IMR-90 (cell line): ENCODE results near the gene ANKRD22. TPM values are rescaled to one million over a fixed set of nuclear protein-coding genes. Genes with fewer than 3 reads are reported as not detected.

Experiments
- ATAC-seq: fragments of 200-7000 bp; cut with Tn5 transposase; 2 replicates; pipeline ENCODE4 v1.9.1; 2020; ENCODE audit warnings: low read depth, mild to moderate bottlenecking, moderate library complexity
- BruUV-seq: library from RNA; stranded (reverse); fragments of 400-500 nt; replicated peaks from 2 replicates; lab custom pipeline; 2021; lab: Mats Ljungman, UMichigan
- CTCF ChIA-PET: fragments of 300-600 bp; formaldehyde crosslinking; extraction: SDS; loops from one replicate; lab custom pipeline; 2021; ENCODE audit warnings: antibody characterized with exemption; lab: Yijun Ruan, JAX
- POLR2A ChIA-PET: fragments of 300-600 bp; sonication (Branson Sonifier 250); formaldehyde crosslinking; loops from one replicate; lab custom pipeline; 2022; ENCODE audit warnings: antibody characterized with exemption; ENCODE audit not compliant: unreplicated experiment; lab: Charles Lee
- DNase-seq: peaks from one replicate; pipeline ENCODE4 v3.0.0; 2013
- H2AFZ ChIP-seq: replicated peaks from 2 replicates; pipeline ENCODE3; 2013; ENCODE audit warnings: low read length, mild to moderate bottlenecking; ENCODE audit not compliant: poor library complexity
- H2AK5ac ChIP-seq: 2 replicates; pipeline ENCODE4 v1.6.1; 2013; ENCODE audit warnings: low read depth, low read length, inconsistent platforms
- H2AK9ac ChIP-seq: replicated peaks from 2 replicates; pipeline ENCODE3; 2013; ENCODE audit warnings: mild to moderate bottlenecking, low read depth, low read length, moderate library complexity; ENCODE audit not compliant: poor library complexity
- H2BK120ac ChIP-seq: 2 replicates; pipeline ENCODE4 v1.6.1; 2013; ENCODE audit warnings: low read depth, low read length, inconsistent platforms
- H2BK15ac ChIP-seq: 3 replicates; pipeline ENCODE4 v1.6.1; 2013; ENCODE audit warnings: low read depth, low read length, inconsistent platforms
- H2BK20ac ChIP-seq: 2 replicates; pipeline ENCODE4 v1.6.1; 2013; ENCODE audit warnings: low read depth, mild to moderate bottlenecking, inconsistent platforms, low read length, moderate library complexity
- H2BK5ac ChIP-seq: 2 replicates; pipeline ENCODE4 v1.6.1; 2013; ENCODE audit warnings: mild to moderate bottlenecking, low read depth, low read length, inconsistent platforms; ENCODE audit not compliant: poor library complexity, severe bottlenecking
- H3K14ac ChIP-seq: replicated peaks from 2 replicates; pipeline ENCODE4 v1.6.1; 2013; ENCODE audit warnings: low read depth, low read length, inconsistent platforms
- H3K18ac ChIP-seq: 2 replicates; pipeline ENCODE4 v1.6.1; 2013; ENCODE audit warnings: low read depth, low read length, control low read depth
- H3K23ac ChIP-seq: 2 replicates; pipeline ENCODE4 v1.6.1; 2013; ENCODE audit warnings: low read depth, low read length, inconsistent platforms
- H3K27ac ChIP-seq: 2 replicates; pipeline ENCODE4 v1.5.1; 2013; ENCODE audit warnings: mild to moderate bottlenecking, control low read depth, low read length; ENCODE audit not compliant: insufficient read depth
- H3K27me3 ChIP-seq: 2 replicates; pipeline ENCODE4 v1.6.1; 2013; ENCODE audit warnings: low read length; ENCODE audit not compliant: control insufficient read depth, insufficient read depth
- H3K36me3 ChIP-seq: 2 replicates; pipeline ENCODE4 v1.6.1; 2013; ENCODE audit warnings: low read length, mixed read lengths; ENCODE audit not compliant: control insufficient read depth, insufficient read depth
- H3K4ac ChIP-seq: 2 replicates; pipeline ENCODE4 v1.6.1; 2013; ENCODE audit warnings: low read depth, low read length, inconsistent platforms
- H3K4me1 ChIP-seq: 2 replicates; pipeline ENCODE4 v1.6.1; 2013; ENCODE audit warnings: low read length, mixed read lengths; ENCODE audit not compliant: control insufficient read depth, insufficient read depth
- H3K4me2 ChIP-seq: 2 replicates; pipeline ENCODE4 v1.6.1; 2013; ENCODE audit warnings: low read depth, mild to moderate bottlenecking, control low read depth, low read length, moderate library complexity
- H3K4me3 ChIP-seq: 2 replicates; pipeline ENCODE4 v1.5.1; 2013; ENCODE audit warnings: low read depth, mild to moderate bottlenecking, control low read depth, low read length, moderate library complexity; ENCODE audit not compliant: insufficient read depth
- H3K56ac ChIP-seq: 2 replicates; pipeline ENCODE4 v1.6.1; 2013; ENCODE audit warnings: low read length, inconsistent platforms; ENCODE audit not compliant: insufficient read depth; ENCODE audit errors: extremely low read depth
- H3K79me1 ChIP-seq, 2 experiments: 2 replicates each; pipeline ENCODE4 v1.6.1; 2013; ENCODE audit warnings: low read length in 2 of 2, inconsistent platforms in 1 of 2, low read depth in 1 of 2
- H3K9ac ChIP-seq: 2 replicates; pipeline ENCODE4 v1.6.1; 2013; ENCODE audit warnings: low read depth, low read length, control low read depth
- H3K9me1 ChIP-seq: 2 replicates; pipeline ENCODE4 v1.6.1; 2013; ENCODE audit warnings: low read length, inconsistent platforms; ENCODE audit not compliant: insufficient read depth
- H3K9me3 ChIP-seq: 2 replicates; pipeline ENCODE4 v1.6.1; 2013; ENCODE audit warnings: low read length; ENCODE audit not compliant: control insufficient read depth, insufficient read depth
- H4K20me1 ChIP-seq: 2 replicates; pipeline ENCODE4 v1.6.1; 2013; ENCODE audit warnings: low read length, inconsistent platforms; ENCODE audit not compliant: insufficient read depth
- H4K5ac ChIP-seq: 2 replicates; pipeline ENCODE4 v1.6.1; 2013; ENCODE audit warnings: mild to moderate bottlenecking, low read depth, low read length, control low read depth
- H4K8ac ChIP-seq, 2 experiments: 2 replicates each; pipeline ENCODE4 v1.6.1; 2013; ENCODE audit warnings: low read depth in 2 of 2, low read length in 2 of 2, control low read depth in 1 of 2, inconsistent platforms in 1 of 2
- H4K91ac ChIP-seq: 2 replicates; pipeline ENCODE4 v1.6.1; 2013; ENCODE audit warnings: low read depth, low read length, inconsistent platforms; ENCODE audit not compliant: insufficient read depth
- CHD1 ChIP-seq: IDR thresholded peaks from 2 replicates; pipeline ENCODE4 v1.6.1; 2012; ENCODE audit warnings: low read depth, low read length, improper control_type of control experiment
- MAFK ChIP-seq: IDR thresholded peaks from 2 replicates; pipeline ENCODE4 v1.6.1; 2012; ENCODE audit warnings: low read depth, low read length, improper control_type of control experiment
- MAZ ChIP-seq: IDR thresholded peaks from 2 replicates; pipeline ENCODE4 v1.6.1; 2012; ENCODE audit warnings: low read depth, mild to moderate bottlenecking, low read length, improper control_type of control experiment, moderate library complexity, borderline replicate concordance
- POLR2A ChIP-seq: IDR thresholded peaks from 2 replicates; pipeline ENCODE4 v1.6.1; 2012; ENCODE audit warnings: mild to moderate bottlenecking, low read depth, low read length
- RFX5 ChIP-seq: IDR thresholded peaks from 2 replicates; pipeline ENCODE4 v1.8.0; 2012; ENCODE audit warnings: low read depth, mild to moderate bottlenecking, low read length, moderate library complexity
- WGBS, 2 experiments: methylation state at CpG; one replicate each; pipeline versions ENCODE4 v1.1.5 to v1.1.7; 2013; ENCODE audit warnings: missing lambda C conversion rate in 2 of 2; ENCODE audit not compliant: insufficient read length in 1 of 2; ENCODE audit errors: extremely low coverage in 2 of 2; 5-methylcytosine and 5-hydroxymethylcytosine counted together
- dilution Hi-C: fragments of 300-500 bp; cut with HindIII; formaldehyde crosslinking; loops from one replicate; pipeline ENCODE4 v1.14.3; 2018; ENCODE audit warnings: low sequenced_read_pairs; ENCODE audit not compliant: unreplicated experiment
- in situ Hi-C: fragments of 300-500 bp; cut with MboI; formaldehyde crosslinking; loops from 3 replicates; pipeline ENCODE4 v1.14.3; 2019; ENCODE audit warnings: low sequenced_read_pairs, inconsistent platforms, mixed read lengths
- intact Hi-C: fragments of 100-400 bp; cut with micrococcal nuclease; formaldehyde crosslinking; loops from 2 replicates; pipeline ENCODE4 v1.10.0; 2022
- polyA plus RNA-seq, 3 experiments: library from polyadenylated mRNA; depleted of rRNA; stranded (reverse); fragments of >200 nt; gene quantifications; 2 replicates each; pipeline ENCODE4 v1.2.3, GENCODE V29; 2012; ENCODE audit warnings: low replicate concordance in 1 of 3
- total RNA-seq: library from RNA; depleted of rRNA; stranded (reverse); fragments of >200 nt; gene quantifications from 2 replicates; pipeline ENCODE4 v1.2.3, GENCODE V29; 2012

Gene ANKRD22
- total and polyA plus RNA-seq, 2 of the 4 experiments (the other 2 are of a cell fraction), result not detected

GRCh38 chr10:88874281-88874680 is 22.6 kb upstream of the ANKRD22 start:
- ATAC-seq (no peak), DNase-seq (peak; percentile 55)
- H2BK5ac ChIP-seq, result no peak overlapping the region
- no peak overlapping the region for H2AK5ac ChIP-seq
- no peak overlapping the region for H2BK20ac ChIP-seq
- H3K27ac ChIP-seq, result no peak overlapping the region
- peaks cover 2% of the 10 kb centered on the region for H3K4me1 ChIP-seq
- no peak overlapping the region for H3K23ac ChIP-seq
- intact Hi-C loops, result no loop called here
- H4K5ac ChIP-seq, result no peak overlapping the region
- no peak overlapping the region for H3K9ac ChIP-seq
- no TSS peak for BruUV-seq
- ChIA-PET POLR2A (no interaction called here), CTCF (no interaction called here)
- dilution Hi-C loops, result no loop called here
- H3K14ac ChIP-seq, result no peak overlapping the region
- in situ Hi-C loops, result no loop called here
- no CpG with 5 or more reads among the region's 2 CpGs for WGBS, 2 experiments
- H2AFZ ChIP-seq, result no peak overlapping the region
- H2BK15ac ChIP-seq, result no peak overlapping the region
- H2BK120ac ChIP-seq, result no peak overlapping the region; the same call in 1 of the 2 replicates
- H4K20me1 ChIP-seq, result no peaks in the 10 kb centered on the region
- no peaks in the 10 kb centered on the region for H3K27me3 ChIP-seq
- TF ChIP-seq CHD1, result no peak
- no peak for TF ChIP-seq MAFK
- TF ChIP-seq RFX5, result no peak
- no peak for TF ChIP-seq POLR2A
- no peak for TF ChIP-seq MAZ
- no peaks in the 10 kb centered on the region for H3K9me3 ChIP-seq
- H3K4me3 ChIP-seq, result no peak overlapping the region
- H3K56ac ChIP-seq, result no peak overlapping the region
- H2AK9ac ChIP-seq, result no peak overlapping the region
- H3K4me2 ChIP-seq, result no peak overlapping the region
- no peak overlapping the region for H4K91ac ChIP-seq
- H3K36me3 ChIP-seq, result no peaks in the 10 kb centered on the region
- H4K8ac ChIP-seq, result no peak overlapping the region
- peaks cover 7 to 11% of the 10 kb centered on the region in 2 experiments for H3K79me1 ChIP-seq
- H3K9me1 ChIP-seq, result 0 out of 2 replicates have a peak, but pooled peaks cover 2% of the 10 kb centered on the region
- no peak overlapping the region for H3K4ac ChIP-seq
- no peak overlapping the region for H3K18ac ChIP-seq
